ENCODE data around the gene MTUS2.

DNA sequence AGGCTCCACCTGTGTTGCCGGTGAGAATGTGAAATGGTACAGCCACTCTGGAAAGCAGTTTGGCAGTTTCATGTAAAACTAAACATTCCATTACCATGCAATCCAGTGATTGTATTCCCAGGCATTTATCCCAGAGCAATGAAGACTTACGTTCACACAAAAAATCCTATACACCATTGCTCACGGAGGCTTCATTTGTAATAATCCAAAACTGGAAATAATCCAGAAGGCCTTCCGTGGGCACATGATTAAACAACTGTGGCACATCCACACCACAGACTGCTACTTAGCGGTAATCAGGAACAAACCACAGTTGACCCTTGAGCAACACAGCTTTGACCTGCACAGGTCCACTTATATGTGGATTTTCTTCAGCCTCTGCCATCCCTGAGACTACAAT lies 339.7 kb downstream of the MTUS2 start:
- TF ChIP-seq, protein P1, sequence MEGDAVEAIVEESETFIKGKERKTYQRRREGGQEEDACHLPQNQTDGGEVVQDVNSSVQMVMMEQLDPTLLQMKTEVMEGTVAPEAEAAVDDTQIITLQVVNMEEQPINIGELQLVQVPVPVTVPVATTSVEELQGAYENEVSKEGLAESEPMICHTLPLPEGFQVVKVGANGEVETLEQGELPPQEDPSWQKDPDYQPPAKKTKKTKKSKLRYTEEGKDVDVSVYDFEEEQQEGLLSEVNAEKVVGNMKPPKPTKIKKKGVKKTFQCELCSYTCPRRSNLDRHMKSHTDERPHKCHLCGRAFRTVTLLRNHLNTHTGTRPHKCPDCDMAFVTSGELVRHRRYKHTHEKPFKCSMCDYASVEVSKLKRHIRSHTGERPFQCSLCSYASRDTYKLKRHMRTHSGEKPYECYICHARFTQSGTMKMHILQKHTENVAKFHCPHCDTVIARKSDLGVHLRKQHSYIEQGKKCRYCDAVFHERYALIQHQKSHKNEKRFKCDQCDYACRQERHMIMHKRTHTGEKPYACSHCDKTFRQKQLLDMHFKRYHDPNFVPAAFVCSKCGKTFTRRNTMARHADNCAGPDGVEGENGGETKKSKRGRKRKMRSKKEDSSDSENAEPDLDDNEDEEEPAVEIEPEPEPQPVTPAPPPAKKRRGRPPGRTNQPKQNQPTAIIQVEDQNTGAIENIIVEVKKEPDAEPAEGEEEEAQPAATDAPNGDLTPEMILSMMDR (IDR thresholded peaks at IDR 0.05; ENCODE audit: poor library complexity), result no peak
- no peak for TF ChIP-seq EZH2 (IDR thresholded peaks at IDR 0.05; ENCODE audit: borderline replicate concordance)
- TF ChIP-seq EZH2phosphoT487 (IDR thresholded peaks at IDR 0.05; ENCODE audit: low read depth, severe bottlenecking, unreplicated experiment), result no peak

Data from hepatocyte (in vitro differentiated cells).